H1 (cell line): ENCODE data around the gene CYP27B1. TPM values are rescaled to one million over a fixed set of nuclear protein-coding genes. Genes with fewer than 3 reads are reported as not detected.

ENCODE experiments used
- microRNA-seq, 2 experiments: library from miRNA; unstranded; fragments of <30 nt; microRNA quantifications; one replicate each; pipeline versions ENCODE4 to v1.2.0, GENCODE V29; 2016 to 2020; ENCODE audit warnings: borderline microRNAs expressed in 2 of 2, borderline number of aligned reads in 2 of 2, borderline replicate concordance in 1 of 2
- polyA plus RNA-seq, 7 experiments: library from polyadenylated mRNA; depleted of rRNA in 3 of 7; stranded (reverse) in 5 of 7; unstranded in 2 of 7; fragments of >200 nt in 5 of 7; fragments of 200-250 nt in 2 of 7; gene quantifications; 1 replicate in 5 of 7; 2 replicates in 1 of 7; 4 replicates in 1 of 7; pipeline versions ENCODE4 v1.2.1 to v1.2.3, GENCODE V29; 2011 to 2013; ENCODE audit warnings: missing spikeins in 2 of 7, mixed read lengths in 2 of 7
- small RNA-seq: library from polyadenylated mRNA; stranded (forward); fragments of <200 nt; extraction: miRNeasy Mini kit (QIAGEN cat#:217004); gene quantifications from one replicate; pipeline ENCODE3, GENCODE V24; 2013; ENCODE audit not compliant: insufficient read depth
- total RNA-seq: library from RNA; stranded (reverse); fragmentation: NEBNext Ultra II Directional; extraction: Animal tissue kit (Norgen Biotek cat#: 25700); gene quantifications from 2 replicates; pipeline ENCODE4 v1.2.1, GENCODE V29; 2021

The CYP27B1 gene
- total and polyA plus RNA-seq, 2 of the 8 experiments (the other 6 are each of a cell fraction or from before 2014, with no cell fraction given) = 2.9 to 3.3 TPM

Small RNA genes within 50 kb of the gene (microRNA-seq; reads per million reads assigned to microRNA genes)
- 0 reads per million in 2 experiments for gene MIR6759

Small RNA genes within 50 kb of the gene (small RNA-seq; reads per million reads assigned to genes)
- not detected for gene RNU6-1083P

Other genes with a start within 250 kb of the CYP27B1 start
- gene DDIT3, start 246.6 kb downstream of the CYP27B1 start, total RNA-seq = 4.9 TPM in 2 replicates
- 4.7 and 5.7 TPM in 2 replicates for gene DDIT3, start 246.6 kb downstream of the CYP27B1 start, polyA plus RNA-seq (2011; rRNA removed)
- gene MBD6, start 244.3 kb downstream of the CYP27B1 start, total RNA-seq = 32.3 and 32.7 TPM in 2 replicates
- 3.9 and 6.9 TPM in 2 replicates for gene MBD6, start 244.3 kb downstream of the CYP27B1 start, polyA plus RNA-seq (2011; rRNA removed)
- gene DCTN2, start 219.9 kb downstream of the CYP27B1 start, total RNA-seq = 89.3 and 90.3 TPM in 2 replicates
- gene DCTN2, start 219.9 kb downstream of the CYP27B1 start, polyA plus RNA-seq (2011; rRNA removed) = 91.9 and 140 TPM in 2 replicates
- gene KIF5A, start 217.0 kb downstream of the CYP27B1 start, total RNA-seq = 21.9 and 22.8 TPM in 2 replicates
- 10.7 and 11.7 TPM in 2 replicates for gene KIF5A, start 217.0 kb downstream of the CYP27B1 start, polyA plus RNA-seq (2011; rRNA removed)
- gene PIP4K2C, start 175.9 kb downstream of the CYP27B1 start, total RNA-seq = 21.4 and 27.1 TPM in 2 replicates
- 21.0 and 25.0 TPM in 2 replicates for gene PIP4K2C, start 175.9 kb downstream of the CYP27B1 start, polyA plus RNA-seq (2011; rRNA removed)
- gene DTX3, start 162.3 kb downstream of the CYP27B1 start, total RNA-seq = 41.8 and 43.4 TPM in 2 replicates
- gene DTX3, start 162.3 kb downstream of the CYP27B1 start, polyA plus RNA-seq (2011; rRNA removed) = 92.5 and 126 TPM in 2 replicates
- gene ARHGEF25, start 155.6 kb downstream of the CYP27B1 start, total RNA-seq = 5.9 and 6.4 TPM in 2 replicates
- gene ARHGEF25, start 155.6 kb downstream of the CYP27B1 start, polyA plus RNA-seq (2011; rRNA removed) = 8.6 and 8.8 TPM in 2 replicates
- gene B4GALNT1, start 133.9 kb downstream of the CYP27B1 start, total RNA-seq = 1.4 and 1.5 TPM in 2 replicates
- gene B4GALNT1, start 133.9 kb downstream of the CYP27B1 start, polyA plus RNA-seq (2011; rRNA removed) = 2.2 and 2.3 TPM in 2 replicates
- gene OS9, start 72.9 kb downstream of the CYP27B1 start, total RNA-seq = 71.0 and 74.3 TPM in 2 replicates
- gene OS9, start 72.9 kb downstream of the CYP27B1 start, polyA plus RNA-seq (2011; rRNA removed) = 108 and 146 TPM in 2 replicates
- 1.5 and 1.7 TPM in 2 replicates for gene AGAP2, start 28.3 kb downstream of the CYP27B1 start, total RNA-seq
- gene AGAP2, start 28.3 kb downstream of the CYP27B1 start, polyA plus RNA-seq (2011; rRNA removed) = 1.5 and 1.8 TPM in 2 replicates
- 15.2 and 15.8 TPM in 2 replicates for gene TSPAN31, start 22.0 kb downstream of the CYP27B1 start, total RNA-seq
- 23.3 and 31.4 TPM in 2 replicates for gene TSPAN31, start 22.0 kb downstream of the CYP27B1 start, polyA plus RNA-seq (2011; rRNA removed)
- 174 and 180 TPM in 2 replicates for gene CDK4, start 14.8 kb downstream of the CYP27B1 start, total RNA-seq
- gene CDK4, start 14.8 kb downstream of the CYP27B1 start, polyA plus RNA-seq (2011; rRNA removed) = 311 and 368 TPM in 2 replicates
- gene MARCHF9, start 12.0 kb downstream of the CYP27B1 start, total RNA-seq = 6.1 and 6.4 TPM in 2 replicates
- 6.6 and 7.8 TPM in 2 replicates for gene MARCHF9, start 12.0 kb downstream of the CYP27B1 start, polyA plus RNA-seq (2011; rRNA removed)
- 41.9 and 46.0 TPM in 2 replicates for gene METTL1, start 5.0 kb upstream of the CYP27B1 start, total RNA-seq
- 37.9 and 40.5 TPM in 2 replicates for gene METTL1, start 5.0 kb upstream of the CYP27B1 start, polyA plus RNA-seq (2011; rRNA removed)
- 3.1 and 3.8 TPM in 2 replicates for gene EEF1AKMT3, start 5.5 kb upstream of the CYP27B1 start, total RNA-seq
- 3.6 and 4.4 TPM in 2 replicates for gene EEF1AKMT3, start 5.5 kb upstream of the CYP27B1 start, polyA plus RNA-seq (2011; rRNA removed)
- gene TSFM, start 15.7 kb upstream of the CYP27B1 start, total RNA-seq = 47.9 and 49.8 TPM in 2 replicates
- gene TSFM, start 15.7 kb upstream of the CYP27B1 start, polyA plus RNA-seq (2011; rRNA removed) = 17.4 and 21.5 TPM in 2 replicates
- gene AVIL, start 51.7 kb upstream of the CYP27B1 start, total RNA-seq = 0.39 and 1.1 TPM in 2 replicates
- 0.06 and 0.11 TPM in 2 replicates for gene AVIL, start 51.7 kb upstream of the CYP27B1 start, polyA plus RNA-seq (2011; rRNA removed)
- gene CTDSP2, start 79.7 kb upstream of the CYP27B1 start, total RNA-seq = 91.7 and 93.7 TPM in 2 replicates
- 71.3 and 129 TPM in 2 replicates for gene CTDSP2, start 79.7 kb upstream of the CYP27B1 start, polyA plus RNA-seq (2011; rRNA removed)
- gene ATP23, start 174.5 kb upstream of the CYP27B1 start, total RNA-seq = 6.7 and 10.2 TPM in 2 replicates
- 12.1 and 13.5 TPM in 2 replicates for gene ATP23, start 174.5 kb upstream of the CYP27B1 start, polyA plus RNA-seq (2011; rRNA removed)